DOHH2 (cell line): ENCODE data around the gene LRRC55.

Source experiments
- H3F3A ChIP-seq: fragments of 200-600 bp; sonication (generic), shearing (Covaris generic); 2 replicates; pipeline ENCODE4 v1.6.0; 2016; ENCODE audit warnings: antibody characterized with exemption, mild to moderate bottlenecking; ENCODE audit not compliant: control insufficient read depth, insufficient read depth
- H3K27ac ChIP-seq: fragments of 200-600 bp; sonication (generic); 2 replicates; pipeline ENCODE4 v1.5.1; 2014; ENCODE audit warnings: low read depth, mild to moderate bottlenecking, low read length, moderate library complexity
- H3K27me3 ChIP-seq: fragments of 200-600 bp; sonication (generic); 2 replicates; pipeline ENCODE4 v1.6.1; 2014; ENCODE audit warnings: mild to moderate bottlenecking, low read length, mixed read lengths; ENCODE audit not compliant: control insufficient read depth
- H3K36me3 ChIP-seq: fragments of 200-600 bp; sonication (generic); 2 replicates; pipeline ENCODE4 v1.6.1; 2014; ENCODE audit warnings: mild to moderate bottlenecking, low read length, moderate library complexity, mixed read lengths; ENCODE audit not compliant: control insufficient read depth
- H3K4me1 ChIP-seq: fragments of 200-600 bp; sonication (generic); 2 replicates; pipeline ENCODE4 v1.6.1; 2014; ENCODE audit warnings: mild to moderate bottlenecking, low read length, mixed read lengths; ENCODE audit not compliant: control insufficient read depth
- H3K4me2 ChIP-seq: fragments of 200-600 bp; sonication (generic); 2 replicates; pipeline ENCODE4 v1.6.0; 2014; ENCODE audit warnings: mild to moderate bottlenecking, low read length, moderate library complexity
- H3K4me3 ChIP-seq: fragments of 200-600 bp; sonication (generic); 2 replicates; pipeline ENCODE4 v1.5.1; 2014; ENCODE audit warnings: mild to moderate bottlenecking, low read length, mixed read lengths
- H3K79me2 ChIP-seq: fragments of 200-600 bp; sonication (generic); 2 replicates; pipeline ENCODE4 v1.6.1; 2014; ENCODE audit warnings: mild to moderate bottlenecking, low read length, mixed read lengths; ENCODE audit not compliant: control insufficient read depth
- H3K9me2 ChIP-seq: fragments of 200-600 bp; sonication (generic); replicated peaks from 2 replicates; pipeline ENCODE4 v1.6.1; 2014; ENCODE audit warnings: mild to moderate bottlenecking, low read length, mixed read lengths; ENCODE audit not compliant: control insufficient read depth
- H3K9me3 ChIP-seq: fragments of 200-600 bp; sonication (generic); 2 replicates; pipeline ENCODE4 v1.6.1; 2014; ENCODE audit warnings: antibody characterized with exemption, low read length, mixed read lengths; ENCODE audit not compliant: control insufficient read depth, insufficient read depth
- H4K20me1 ChIP-seq: fragments of 200-600 bp; sonication (generic); 2 replicates; pipeline ENCODE4 v1.6.0; 2014; ENCODE audit warnings: low read depth, mild to moderate bottlenecking, antibody characterized with exemption, low read length, moderate library complexity; ENCODE audit not compliant: control insufficient read depth, insufficient read depth
- CTCF ChIP-seq: fragments of 200-600 bp; sonication (generic); IDR thresholded peaks from one replicate; pipeline ENCODE4 v1.5.1; 2014; ENCODE audit warnings: antibody characterized with exemption, mild to moderate bottlenecking, low read depth, low read length; ENCODE audit not compliant: poor library complexity, severe bottlenecking
- EZH2phosphoT487 ChIP-seq: fragments of 200-600 bp; sonication (generic); IDR thresholded peaks from 2 replicates; pipeline ENCODE4 v1.6.1; 2017; ENCODE audit warnings: borderline replicate concordance, mild to moderate bottlenecking, antibody characterized with exemption, low read length, moderate library complexity, mixed read lengths

Gene LRRC55

GRCh38 chr11:57180964-57181363, 789 bp upstream of the LRRC55 start:
- H4K20me1 ChIP-seq = no peaks in the 10 kb centered on the region
- H3F3A ChIP-seq = no peaks in the 10 kb centered on the region
- no peaks in the 10 kb centered on the region for H3K79me2 ChIP-seq
- no peaks in the 10 kb centered on the region for H3K9me3 ChIP-seq
- H3K36me3 ChIP-seq = no peaks in the 10 kb centered on the region
- no peak overlapping the region for H3K4me3 ChIP-seq
- TF ChIP-seq CTCF = no peak
- TF ChIP-seq EZH2phosphoT487 = no peak
- H3K4me2 ChIP-seq = no peak overlapping the region
- H3K27ac ChIP-seq = no peak overlapping the region
- no peaks in the 10 kb centered on the region for H3K4me1 ChIP-seq
- no peaks in the 10 kb centered on the region for H3K9me2 ChIP-seq
- peaks cover 5% of the 10 kb centered on the region; the same call in 1 of the 2 replicates for H3K27me3 ChIP-seq

DNA sequence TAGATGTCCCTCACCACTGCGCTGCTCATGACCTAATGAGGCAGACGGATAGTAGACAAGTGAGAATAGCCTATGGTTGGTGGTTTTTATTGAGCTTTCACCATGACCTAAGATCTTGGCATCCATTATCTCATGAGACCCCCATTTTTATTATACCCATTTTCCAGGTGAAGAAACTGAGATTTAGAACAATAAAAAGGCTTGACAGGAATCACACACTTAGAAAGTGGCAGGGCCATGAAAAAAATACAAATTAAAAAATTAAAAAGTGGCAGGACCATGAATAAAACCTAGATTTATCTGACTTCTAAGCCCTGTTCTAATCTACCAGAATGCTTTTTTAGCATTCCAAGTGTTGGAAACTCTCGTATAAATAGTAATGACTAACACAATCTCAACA, 1.1 kb downstream of the LRRC55 start:
- Histone ChIP-seq H3K27me3 (no peaks in the 10 kb centered on the region), H3F3A (no peaks in the 10 kb centered on the region), H3K4me3 (no peak overlapping the region), H3K4me2 (no peak overlapping the region), H3K79me2 (no peaks in the 10 kb centered on the region), H3K36me3 (no peaks in the 10 kb centered on the region), H3K9me2 (no peaks in the 10 kb centered on the region), H3K9me3 (no peaks in the 10 kb centered on the region), H4K20me1 (no peaks in the 10 kb centered on the region), H3K4me1 (no peaks in the 10 kb centered on the region), H3K27ac (no peak overlapping the region)
- TF ChIP-seq CTCF (no peak), EZH2phosphoT487 (no peak)

GRCh38 chr11:57190548-57190947, 8.8 kb downstream of the LRRC55 start:
- no peaks in the 10 kb centered on the region for H4K20me1 ChIP-seq
- no peaks in the 10 kb centered on the region for H3K27me3 ChIP-seq
- H3F3A ChIP-seq = no peaks in the 10 kb centered on the region
- no peak overlapping the region for H3K4me3 ChIP-seq
- no peak overlapping the region for H3K4me2 ChIP-seq
- no peaks in the 10 kb centered on the region for H3K9me3 ChIP-seq
- H3K36me3 ChIP-seq = no peaks in the 10 kb centered on the region
- no peaks in the 10 kb centered on the region for H3K79me2 ChIP-seq
- H3K4me1 ChIP-seq = no peaks in the 10 kb centered on the region
- TF ChIP-seq EZH2phosphoT487 (no peak), CTCF (no peak)
- no peaks in the 10 kb centered on the region for H3K9me2 ChIP-seq
- no peak overlapping the region for H3K27ac ChIP-seq
